NCI-H226 (cell line): Measurements from ENCODE around the gene KCTD11.

Experiments used
- DNase-seq: peaks from one replicate; pipeline ENCODE4 v3.0.0-alpha.2; 2015

KCTD11 gene

DNA sequence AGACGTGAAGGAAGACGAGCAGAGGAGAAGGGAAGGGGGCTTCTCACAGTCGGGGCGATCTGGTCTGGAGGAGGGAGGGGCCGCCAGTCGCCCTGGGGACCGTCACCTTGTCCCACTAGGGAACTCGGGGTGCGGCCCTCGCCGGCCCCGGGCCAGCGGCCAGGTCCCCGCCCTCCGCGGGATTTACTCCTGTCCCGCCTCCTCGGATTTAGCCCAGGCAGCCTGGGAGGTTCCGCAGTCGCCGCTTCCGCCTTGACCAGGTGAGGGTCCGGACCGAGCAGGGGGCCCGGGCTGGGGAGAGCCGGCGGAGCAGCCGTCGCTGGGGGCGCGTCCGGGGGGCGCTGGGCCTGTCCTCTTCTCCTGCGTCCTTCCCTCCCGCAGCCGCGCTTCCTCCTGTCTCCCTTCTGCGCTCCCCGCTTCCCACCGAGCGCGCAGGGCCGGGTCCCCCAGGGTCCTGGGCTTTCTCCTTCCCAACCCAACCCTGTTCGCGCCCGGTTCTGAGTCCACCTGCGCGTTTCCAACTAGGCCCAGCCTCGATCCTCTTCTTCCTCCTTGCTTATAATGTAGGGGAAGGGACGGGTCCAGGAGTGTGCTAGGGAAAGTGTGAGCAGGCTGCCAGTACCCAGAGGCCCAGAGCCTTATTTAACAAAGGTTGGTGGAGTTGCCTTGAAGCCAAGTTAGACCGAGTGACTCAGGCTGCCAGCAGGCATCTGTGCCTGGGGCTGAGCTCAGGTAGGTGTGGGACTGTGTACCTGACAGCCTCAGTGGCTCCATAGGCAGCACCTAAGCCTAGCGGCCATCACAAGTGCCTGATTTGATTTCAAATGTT is 29.1 kb downstream of the KCTD11 start, which contains the start of gene TNK1:
Gene TNK1, plus strand, starts transcription at position 235 of the 829 bp plus-strand sequence. CDS start 1,838 bp downstream, outside the sequence.
- DNase-seq = no peak

DNA sequence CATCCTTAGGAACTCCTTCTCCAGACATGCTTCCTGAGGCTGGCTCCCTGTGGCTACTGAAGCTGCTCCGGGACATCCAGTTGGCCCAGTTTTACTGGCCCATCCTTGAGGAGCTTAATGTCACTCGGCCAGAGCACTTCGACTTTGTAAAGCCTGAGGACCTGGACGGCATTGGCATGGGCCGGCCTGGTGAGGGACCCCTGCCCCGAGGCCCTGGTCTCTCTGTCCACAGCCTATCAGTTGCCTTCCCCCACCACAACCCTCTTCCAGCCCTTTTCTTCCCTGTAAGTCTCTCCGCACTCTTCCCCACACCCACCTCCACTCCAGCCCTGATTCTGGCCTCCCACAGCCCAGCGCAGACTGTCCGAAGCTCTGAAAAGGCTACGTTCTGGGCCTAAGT is 30.9 kb downstream of the KCTD11 start:
- no peak for DNase-seq

DNA sequence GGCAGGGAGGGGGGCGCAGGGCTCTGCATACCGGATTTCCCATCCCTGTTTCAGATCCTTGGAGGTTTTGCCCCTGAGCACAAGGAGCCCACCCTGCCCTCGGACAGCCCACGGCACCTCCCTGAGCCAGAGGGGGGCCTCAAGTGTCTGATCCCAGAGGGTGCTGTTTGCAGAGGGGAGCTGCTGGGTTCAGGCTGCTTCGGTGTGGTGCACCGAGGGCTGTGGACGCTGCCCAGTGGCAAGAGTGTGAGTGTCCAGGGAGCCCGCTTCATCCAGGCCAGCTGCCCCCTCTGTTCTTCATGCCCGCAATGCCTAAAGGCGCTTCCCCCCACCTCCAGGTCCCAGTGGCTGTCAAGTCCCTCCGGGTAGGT is 31.4 kb downstream of the KCTD11 start:
- no peak for DNase-seq

DNA sequence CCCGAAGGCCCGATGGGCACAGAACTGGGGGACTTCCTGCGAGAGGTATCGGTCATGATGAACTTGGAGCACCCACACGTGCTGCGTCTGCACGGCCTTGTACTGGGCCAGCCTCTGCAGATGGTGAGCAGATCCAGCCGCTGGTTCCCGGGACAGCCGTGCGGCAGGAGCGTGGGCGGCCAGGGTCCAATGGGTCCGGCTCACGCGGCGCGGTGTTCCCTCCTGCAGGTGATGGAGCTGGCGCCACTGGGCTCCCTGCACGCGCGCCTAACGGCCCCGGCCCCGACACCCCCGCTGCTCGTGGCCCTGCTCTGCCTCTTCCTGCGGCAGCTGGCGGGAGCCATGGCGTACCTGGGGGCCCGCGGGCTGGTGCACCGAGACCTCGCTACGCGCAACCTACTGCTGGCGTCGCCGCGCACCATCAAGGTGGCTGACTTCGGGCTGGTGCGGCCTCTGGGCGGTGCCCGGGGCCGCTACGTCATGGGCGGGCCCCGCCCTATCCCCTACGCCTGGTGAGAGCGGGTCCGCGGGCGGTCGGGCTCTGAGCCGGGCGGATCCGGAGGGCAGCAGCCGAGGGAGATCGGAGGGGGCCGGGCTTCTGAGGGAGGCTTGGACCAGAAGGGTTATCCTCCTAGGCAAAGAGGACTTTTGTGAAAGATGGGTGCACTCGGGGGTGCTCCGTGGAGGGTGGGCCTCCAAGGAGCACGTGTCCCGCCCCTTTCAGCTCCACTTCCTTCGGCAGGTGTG is 32.0 kb downstream of the KCTD11 start:
- DNase-seq = no peak

DNA sequence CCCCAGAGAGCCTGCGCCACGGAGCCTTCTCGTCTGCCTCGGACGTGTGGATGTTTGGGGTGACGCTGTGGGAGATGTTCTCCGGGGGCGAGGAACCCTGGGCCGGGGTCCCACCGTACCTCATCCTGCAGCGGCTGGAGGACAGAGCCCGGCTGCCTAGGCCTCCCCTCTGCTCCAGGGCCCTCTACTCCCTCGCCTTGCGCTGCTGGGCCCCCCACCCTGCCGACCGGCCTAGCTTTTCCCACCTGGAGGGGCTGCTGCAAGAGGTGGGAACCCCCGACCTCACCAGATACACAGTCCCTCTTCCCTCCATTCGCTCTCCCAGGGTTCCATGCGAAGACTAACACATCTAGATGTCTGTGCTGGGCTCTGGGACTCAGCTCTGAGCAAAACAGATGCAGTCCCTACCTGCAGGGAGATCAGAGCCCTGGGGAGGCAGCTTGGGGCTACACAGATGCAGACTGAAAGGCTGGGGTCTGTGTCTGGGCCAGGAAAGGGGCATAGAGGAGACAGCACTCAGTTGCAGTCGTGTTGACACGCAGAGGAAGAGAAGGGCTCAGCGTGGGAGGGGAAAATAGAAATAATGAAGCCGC is 32.6 kb downstream of the KCTD11 start:
- DNase-seq = no peak

DNA sequence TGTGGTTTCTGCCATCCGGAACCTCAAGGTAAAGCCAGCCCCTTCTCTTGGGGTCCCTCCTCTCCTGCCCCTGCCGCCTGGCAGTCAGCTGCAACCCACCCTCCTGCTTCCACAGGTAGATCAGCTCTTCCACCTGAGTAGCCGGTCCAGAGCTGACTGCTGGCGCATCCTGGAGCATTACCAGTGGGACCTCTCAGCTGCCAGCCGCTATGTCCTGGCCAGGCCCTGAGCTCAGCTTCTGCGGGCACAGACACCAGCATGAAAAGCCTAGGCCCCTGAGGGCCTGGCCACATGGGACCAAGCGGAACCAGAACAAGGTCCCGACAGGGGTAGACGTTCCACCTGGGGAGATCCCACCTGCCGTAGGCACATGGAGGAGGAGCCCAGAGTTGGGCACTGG is 36.9 kb downstream of the KCTD11 start:
- DNase-seq = no peak

DNA sequence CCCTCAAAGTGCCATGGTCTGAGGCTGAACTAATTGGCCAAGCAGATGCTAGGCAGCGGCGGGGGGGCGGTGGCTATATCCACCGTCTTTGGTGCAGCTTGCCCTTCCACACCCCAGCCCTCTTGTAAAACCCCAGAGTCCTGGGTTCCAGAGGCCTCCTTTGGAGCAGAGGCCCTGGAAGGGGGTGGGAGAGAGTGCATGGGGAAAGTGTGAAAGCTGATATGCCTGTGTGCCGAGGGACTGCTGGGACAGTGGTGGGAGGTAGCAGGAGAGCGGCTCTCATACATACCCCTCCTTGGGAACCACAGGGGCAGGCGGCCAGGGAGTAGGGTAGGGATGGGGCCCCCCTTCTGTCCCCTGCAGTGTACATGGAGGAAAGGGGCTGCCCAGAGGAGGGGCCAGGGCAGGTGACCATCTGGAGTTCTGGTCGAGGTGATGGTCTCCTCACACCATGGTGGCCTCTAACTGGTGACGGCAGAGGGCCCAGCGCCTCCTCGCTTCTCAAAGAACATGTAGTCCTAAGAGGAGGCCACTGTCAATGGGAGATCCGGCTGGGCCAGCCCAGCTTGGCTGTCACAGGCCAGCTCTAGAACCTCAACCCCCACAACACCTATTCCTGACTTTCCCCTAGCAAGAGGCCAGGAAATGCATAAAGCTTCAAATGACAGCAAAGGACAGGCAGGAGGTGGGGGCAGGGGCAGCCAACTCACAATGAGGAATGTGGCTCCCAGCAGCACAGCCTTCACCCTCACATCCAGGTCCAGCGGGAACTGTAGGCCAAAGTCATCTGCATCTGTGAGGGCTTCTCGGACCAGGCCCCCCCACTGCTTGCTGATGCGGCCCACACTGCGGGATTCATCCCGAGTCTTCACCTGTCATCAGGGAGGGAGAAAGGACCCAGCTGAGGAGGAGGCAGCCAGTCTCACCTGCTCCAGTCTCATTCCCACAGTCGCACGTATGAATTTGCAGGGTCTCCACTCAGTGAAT is 38.3 kb downstream of the KCTD11 start:
- DNase-seq = no peak

DNA sequence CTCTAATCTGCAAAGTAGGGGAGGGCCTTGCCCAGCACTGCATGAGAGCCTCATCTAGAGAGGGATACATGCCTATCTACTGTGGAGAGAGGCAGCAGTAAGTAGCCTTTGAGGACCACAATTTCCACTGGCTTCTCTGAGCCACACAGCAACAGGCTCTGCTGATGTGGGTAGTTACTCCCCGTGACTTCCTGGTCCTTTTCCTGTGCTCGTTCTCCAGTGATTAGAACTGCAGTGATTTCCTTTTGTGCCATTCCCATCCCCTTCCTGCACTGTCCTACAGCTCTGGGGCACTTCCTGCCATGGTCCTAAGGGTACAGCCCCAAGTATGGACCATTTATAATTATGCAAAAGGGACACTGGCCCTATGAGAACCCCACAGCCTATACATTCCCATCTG is 39.3 kb downstream of the KCTD11 start:
- no peak for DNase-seq

DNA sequence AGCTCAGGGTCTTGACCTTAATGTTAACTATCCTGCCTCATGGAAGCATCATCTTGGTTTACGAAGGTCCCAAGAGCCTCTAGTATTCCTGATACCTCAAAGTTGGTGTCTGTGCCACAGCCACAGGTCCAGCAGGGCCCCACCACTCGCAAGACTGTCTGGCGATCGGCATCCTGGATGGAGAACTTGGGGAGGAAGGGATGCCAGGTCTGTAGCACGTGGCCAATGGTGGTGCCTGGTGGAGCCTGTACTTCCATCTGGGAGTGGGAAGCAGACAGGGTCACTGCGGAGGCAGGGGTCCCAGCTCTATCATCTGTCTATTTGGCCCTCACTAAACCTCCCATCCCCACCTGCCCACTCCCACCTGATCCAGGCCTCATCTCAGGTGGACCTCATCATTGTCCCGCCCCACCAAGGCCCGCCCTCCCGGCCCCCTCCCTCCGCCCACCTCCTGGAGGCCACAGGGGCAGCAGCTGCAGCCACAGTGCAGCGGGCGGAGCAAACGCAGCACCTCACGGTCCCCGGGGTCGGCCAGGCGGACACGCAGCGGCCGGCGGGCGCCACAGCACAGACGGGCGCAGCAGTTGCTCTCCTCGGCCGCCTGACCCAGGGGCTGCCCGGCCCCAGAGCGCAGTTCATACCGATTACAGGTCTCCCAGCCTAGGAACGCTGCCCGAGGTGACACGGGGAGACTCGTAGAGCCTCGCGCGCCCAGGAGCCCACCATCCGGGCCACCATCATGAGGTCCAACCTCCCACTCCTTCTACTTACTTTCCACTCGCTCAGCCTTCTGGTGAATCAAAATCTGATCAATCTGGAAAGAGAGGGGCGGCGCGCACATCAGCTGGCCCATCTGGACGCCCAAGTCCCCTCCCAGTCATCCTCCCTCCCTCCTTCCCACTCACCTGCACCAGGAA is 41.0 kb downstream of the KCTD11 start:
- DNase-seq = no peak

DNA sequence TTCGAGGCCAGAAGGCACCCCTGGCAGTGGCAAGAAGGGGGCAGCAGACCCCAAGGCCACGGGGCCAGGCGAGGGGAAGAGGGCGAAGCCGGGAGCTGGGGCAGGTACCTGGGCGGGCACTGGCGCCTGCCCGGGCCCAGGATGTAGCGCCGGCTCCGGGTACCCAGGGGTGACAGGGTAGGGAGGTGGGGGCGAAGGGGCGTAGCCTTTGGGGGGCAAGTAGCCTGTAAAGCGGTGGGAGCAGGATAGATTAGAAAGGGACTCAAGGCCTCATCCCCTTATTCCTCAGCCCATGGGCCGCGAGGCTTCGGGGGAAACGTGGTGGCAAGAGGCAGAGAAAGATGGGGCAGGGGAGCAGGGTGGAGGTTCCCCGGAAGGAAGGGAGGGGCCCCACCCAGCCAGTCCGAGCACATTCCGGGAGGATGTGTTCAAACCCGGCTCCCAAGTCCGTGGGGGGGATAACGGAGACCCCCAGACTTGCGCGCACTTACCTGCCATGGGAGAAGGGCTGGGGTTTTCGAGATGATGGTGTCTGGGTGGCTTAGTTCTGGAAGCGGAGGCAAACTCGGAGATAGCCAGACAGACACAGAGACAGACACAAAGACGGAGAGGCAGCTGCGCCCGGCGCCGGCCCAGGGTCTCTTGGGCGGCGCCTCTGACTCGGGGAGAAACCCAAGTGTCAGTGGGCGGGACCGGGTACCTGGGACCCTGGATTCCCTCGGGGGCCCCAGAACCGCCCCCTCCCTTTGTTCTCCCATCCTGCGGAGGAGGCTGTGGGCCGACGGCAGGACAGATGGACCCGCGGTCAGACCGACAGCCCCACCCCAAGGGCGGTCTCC is 41.9 kb downstream of the KCTD11 start:
- peak; percentile 10 for DNase-seq

DNA sequence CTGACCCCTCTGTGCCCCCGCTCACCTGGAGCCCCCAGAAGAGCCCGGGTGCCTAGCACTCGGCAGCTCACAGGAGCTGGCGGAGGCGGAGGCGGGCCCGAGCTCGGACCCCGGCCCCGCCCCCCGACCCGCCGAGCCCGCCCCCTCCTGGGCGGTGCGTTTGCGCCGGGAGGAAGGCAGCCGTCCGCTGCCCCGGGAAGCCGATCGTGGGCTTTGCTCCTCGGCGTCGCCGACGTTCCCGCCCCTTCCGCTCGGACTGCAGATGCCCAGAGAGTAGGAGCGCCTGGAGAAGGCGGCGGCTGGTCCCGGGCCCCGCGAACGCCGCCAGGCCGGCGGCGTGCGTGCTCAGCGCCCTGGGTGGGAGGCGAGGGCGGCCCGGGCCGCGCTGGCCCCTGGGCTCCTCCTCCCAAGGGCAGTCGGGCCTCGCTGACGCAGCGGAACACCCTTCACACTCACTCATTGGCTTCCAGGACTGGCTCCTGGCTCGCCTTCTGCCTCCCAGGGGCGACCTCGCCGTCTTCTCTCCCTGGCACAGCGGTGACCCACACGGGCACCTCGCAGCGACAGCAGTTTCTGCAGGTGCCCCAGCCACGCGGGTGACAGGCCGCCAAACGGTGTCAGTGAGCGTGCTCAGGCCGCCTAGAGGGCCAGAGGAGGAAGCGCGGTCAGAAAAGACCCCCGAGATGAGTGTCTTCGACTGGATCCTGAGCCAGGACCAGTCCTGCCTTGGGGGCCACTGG is 42.7 kb downstream of the KCTD11 start, which contains the start of gene PLSCR3:
Gene PLSCR3, minus strand, starts transcription at position 74 of the 740 bp plus-strand sequence. CDS start 415 bp downstream, outside the sequence.
- peak; percentile 88 for DNase-seq

DNA sequence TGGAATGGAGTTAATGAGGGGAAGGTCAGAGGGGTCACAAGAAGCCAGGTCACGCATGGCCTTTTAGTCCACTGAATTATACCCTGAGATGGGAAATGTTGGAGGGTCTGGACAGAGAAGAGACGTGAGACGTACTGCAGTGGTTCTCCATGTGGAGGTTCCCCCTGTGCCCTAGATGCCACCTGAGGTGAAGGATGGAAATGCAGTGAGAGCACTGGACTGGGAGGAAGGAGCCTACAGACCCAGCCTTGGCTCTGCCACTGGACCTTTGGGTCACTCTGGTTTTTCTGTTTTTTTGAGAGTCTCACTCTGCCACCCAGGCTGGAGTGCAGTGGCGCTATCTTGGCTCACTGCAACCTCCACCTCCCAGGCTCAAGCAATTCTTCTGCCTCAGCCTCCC is 44.2 kb downstream of the KCTD11 start:
- no peak for DNase-seq

DNA sequence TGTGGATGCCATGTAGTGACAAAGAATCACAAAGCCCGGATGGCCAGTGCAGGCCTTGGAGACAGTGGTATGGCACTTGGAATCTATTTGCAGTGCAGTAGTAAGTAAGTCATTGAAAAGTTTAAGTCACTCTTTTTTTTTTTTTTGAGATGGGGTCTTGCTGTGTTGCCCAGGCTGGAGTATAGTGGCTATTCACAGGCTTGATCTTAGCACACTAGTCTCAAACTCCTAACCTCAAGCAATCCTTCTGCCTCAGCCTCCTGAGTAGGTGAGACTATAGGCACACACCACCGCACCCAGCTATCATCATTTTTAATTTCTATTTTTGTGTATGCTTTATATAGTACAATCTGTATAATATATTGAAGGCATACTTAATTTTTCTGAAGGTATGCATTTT is 46.6 kb downstream of the KCTD11 start:
- no peak for DNase-seq

DNA sequence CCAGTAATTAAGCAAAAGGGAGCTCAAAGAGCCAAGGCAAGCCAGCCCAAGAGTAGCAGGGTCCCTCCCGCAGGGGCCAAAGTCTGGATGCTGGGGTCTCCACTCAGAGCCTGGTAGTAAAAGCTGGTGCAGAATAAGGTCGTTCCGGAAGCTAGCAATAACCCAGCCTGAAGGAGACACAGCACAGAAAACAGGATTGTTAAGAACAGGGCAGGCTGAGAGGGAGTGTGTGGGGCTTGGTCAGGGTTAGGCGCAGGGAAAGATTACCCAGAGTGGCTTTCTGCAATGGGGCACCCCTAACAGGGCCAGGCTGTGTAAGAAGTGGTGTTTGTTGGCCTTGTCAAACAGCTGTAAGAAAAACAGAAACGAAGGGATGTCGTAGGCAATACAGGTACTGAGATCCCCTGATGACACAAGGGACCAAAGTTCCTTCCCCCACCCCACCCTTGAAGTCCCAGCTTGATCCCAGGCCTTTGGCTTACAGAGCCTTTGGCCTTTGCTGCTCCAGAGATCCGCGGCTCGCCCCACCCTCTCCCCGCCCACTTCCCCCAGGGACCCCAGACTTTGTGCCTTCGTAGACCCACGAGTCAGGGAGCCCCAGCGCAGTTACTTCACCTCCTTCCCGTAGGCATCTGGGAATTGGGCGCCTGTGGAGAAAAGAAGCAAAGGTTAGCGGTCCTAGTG is 51.2 kb downstream of the KCTD11 start:
- DNase-seq = no peak

DNA sequence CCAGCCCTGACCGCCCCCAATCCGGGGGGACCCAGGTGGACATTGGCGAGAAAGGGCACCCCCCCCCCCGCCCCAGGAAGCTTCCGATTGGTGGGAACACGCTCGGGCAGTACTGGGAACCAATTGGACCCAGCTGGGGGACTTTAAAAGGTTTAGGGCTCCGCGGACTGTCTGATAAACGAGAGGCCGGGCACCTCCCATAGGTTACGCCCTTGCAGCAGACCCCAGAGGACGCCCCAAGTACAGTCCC is 51.7 kb downstream of the KCTD11 start:
- DNase-seq = no peak

DNA sequence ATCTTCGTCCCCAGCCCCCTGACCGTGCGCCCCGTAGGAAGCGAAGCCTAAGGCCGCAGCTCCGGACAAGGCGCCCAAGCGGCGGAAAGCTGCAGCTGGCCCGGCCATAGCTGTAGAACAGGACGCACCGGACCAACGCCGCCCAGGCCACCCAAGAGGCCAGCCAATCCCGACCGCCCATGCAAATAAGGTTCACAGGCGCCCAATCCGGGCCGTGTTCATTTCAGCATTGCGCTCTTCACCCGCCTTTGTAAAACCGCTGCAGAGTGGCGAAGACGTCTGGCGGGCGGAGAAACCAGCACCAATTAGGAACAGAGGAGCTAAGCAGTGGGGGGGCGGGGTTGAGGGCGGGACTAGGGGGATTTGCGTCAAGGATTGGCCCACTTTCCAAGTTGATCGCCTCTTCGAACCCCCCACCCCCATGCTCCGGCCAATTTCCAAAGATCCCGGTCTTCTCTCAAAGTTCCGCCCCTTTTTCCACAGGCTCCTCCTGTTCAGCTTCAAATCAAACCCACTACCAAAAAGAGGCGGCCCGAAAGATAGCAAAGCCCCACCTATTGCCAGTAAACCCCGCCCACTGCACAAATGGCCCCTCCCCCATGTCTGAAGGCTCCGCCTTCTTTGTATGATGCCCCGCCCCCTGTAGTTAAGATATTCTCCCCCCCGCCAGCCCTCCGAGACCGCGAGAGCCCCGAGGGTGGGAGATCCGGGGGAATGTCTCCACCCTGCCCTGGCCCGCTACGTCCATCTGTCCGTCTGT is 52.2 kb downstream of the KCTD11 start, which contains the start of gene TMEM256:
Gene TMEM256, minus strand, starts transcription at position 121 of the 760 bp plus-strand sequence. Its CDS starts 13 bp downstream, at position 108.
- DNase-seq = peak; percentile 99
